Endothelial cell of umbilical vein (primary cell): ENCODE data around the gene RANGRF. TPM values are rescaled to one million over a fixed set of nuclear protein-coding genes. Genes with fewer than 3 reads are reported as not detected.

Source experiments
- BruUV-seq: library from RNA; stranded (reverse); fragments of 400-500 nt; replicated peaks from 2 replicates; lab custom pipeline; 2021; lab: Mats Ljungman, UMichigan
- CTCF ChIA-PET: fragments of 300-600, 350-600 bp; sonication (Branson Sonifier 250); formaldehyde crosslinking; loops from one replicate; lab custom pipeline; 2021; ENCODE audit warnings: antibody characterized with exemption, inconsistent platforms; lab: Charles Lee
- POLR2A ChIA-PET: fragments of 300-600, 350-600 bp; sonication (Branson Sonifier 250); formaldehyde crosslinking; loops from one replicate; lab custom pipeline; 2021; ENCODE audit warnings: antibody characterized with exemption, inconsistent platforms; lab: Charles Lee
- DNase-seq: peaks from one replicate; pipeline ENCODE4 v3.0.0-alpha.2; 2011; ENCODE audit warnings: low read depth, low spot score
- FAIRE-seq: peaks from 2 replicates; lab custom pipeline; 2011; peaks lifted over from hg19 to GRCh38; lab: Jason Lieb, UNC
- H2AFZ ChIP-seq: 2 replicates; pipeline ENCODE4 v1.6.0; 2012; ENCODE audit warnings: low read depth, low read length, control low read depth, inconsistent platforms
- H3K27ac ChIP-seq: 2 replicates; pipeline ENCODE4 v1.5.1; 2011; ENCODE audit warnings: low read depth, mild to moderate bottlenecking, control low read depth, low read length, moderate library complexity; ENCODE audit not compliant: insufficient read depth
- H3K27me3 ChIP-seq, 2 experiments: 2 replicates each; pipeline versions ENCODE4 v1.6.0 to v1.6.1; 2011; ENCODE audit warnings: low read length in 2 of 2, mixed read lengths in 1 of 2; ENCODE audit not compliant: control insufficient read depth in 2 of 2, insufficient read depth in 2 of 2
- H3K36me3 ChIP-seq, 2 experiments: 2 replicates in 1 of 2; 3 replicates in 1 of 2; pipeline ENCODE4 v1.5.1; 2011; ENCODE audit warnings: low read length in 2 of 2, mild to moderate bottlenecking in 1 of 2, moderate library complexity in 1 of 2; ENCODE audit not compliant: control insufficient read depth in 2 of 2, insufficient read depth in 2 of 2; ENCODE audit errors: extremely low read depth in 1 of 2
- H3K4me1 ChIP-seq: 3 replicates; pipeline ENCODE4 v1.5.1; 2011; ENCODE audit warnings: mild to moderate bottlenecking, low read length; ENCODE audit not compliant: control insufficient read depth, insufficient read depth; ENCODE audit errors: extremely low read depth
- H3K4me2 ChIP-seq: 2 replicates; pipeline ENCODE4 v1.6.1; 2011; ENCODE audit warnings: low read length, control low read depth, mixed read lengths; ENCODE audit not compliant: insufficient read depth
- H3K4me3 ChIP-seq, 3 experiments: fragments of 200-600 bp in 1 of 3; sonication (generic), shearing (Covaris generic) in 1 of 3; replicated peaks in 1 of 3; 2 replicates each; pipeline ENCODE4 v1.5.1; 2011 to 2016; ENCODE audit warnings: control low read depth in 3 of 3, low read length in 3 of 3, mild to moderate bottlenecking in 2 of 3, inconsistent platforms in 1 of 3, low read depth in 1 of 3, moderate library complexity in 1 of 3; ENCODE audit not compliant: insufficient read depth in 1 of 3
- H3K79me2 ChIP-seq: 2 replicates; pipeline ENCODE4 v1.6.0; 2012; ENCODE audit warnings: low read length, inconsistent platforms; ENCODE audit not compliant: control insufficient read depth, insufficient read depth
- H3K9ac ChIP-seq: replicated peaks from 2 replicates; pipeline ENCODE3; 2011; ENCODE audit warnings: low read length, control low read depth; ENCODE audit not compliant: insufficient read depth; ENCODE audit errors: extremely low read depth
- H3K9me1 ChIP-seq: replicated peaks from 3 replicates; pipeline ENCODE4 v1.6.0; 2011; ENCODE audit warnings: mild to moderate bottlenecking, low read length; ENCODE audit not compliant: control insufficient read depth, insufficient read depth; ENCODE audit errors: extremely low read depth
- H3K9me3 ChIP-seq: replicated peaks from 2 replicates; pipeline ENCODE4 v1.5.1; 2012; ENCODE audit warnings: low read length, inconsistent platforms; ENCODE audit not compliant: control insufficient read depth, insufficient read depth
- H4K20me1 ChIP-seq: replicated peaks from 2 replicates; pipeline ENCODE3; 2011; ENCODE audit warnings: mild to moderate bottlenecking, low read length; ENCODE audit not compliant: control insufficient read depth, insufficient read depth; ENCODE audit errors: extremely low read depth
- EZH2 ChIP-seq: IDR thresholded peaks from 2 replicates; pipeline ENCODE4 v1.6.1; 2012; ENCODE audit warnings: borderline replicate concordance, low read depth, mild to moderate bottlenecking, moderate library complexity, low read length, inconsistent platforms; ENCODE audit not compliant: severe bottlenecking
- FOS ChIP-seq: IDR thresholded peaks from 2 replicates; pipeline ENCODE4 v1.6.1; 2011; ENCODE audit warnings: mild to moderate bottlenecking, low read length, moderate library complexity, borderline replicate concordance; ENCODE audit not compliant: insufficient read depth
- GATA2 ChIP-seq: IDR thresholded peaks from 2 replicates; pipeline ENCODE4 v1.7.0; 2011; ENCODE audit warnings: low read depth, mild to moderate bottlenecking, moderate library complexity, mixed read lengths, low read length; ENCODE audit not compliant: insufficient read length, insufficient read depth
- JUN ChIP-seq: IDR thresholded peaks from 2 replicates; pipeline ENCODE4 v1.6.1; 2011; ENCODE audit warnings: borderline replicate concordance, low read depth; ENCODE audit not compliant: insufficient read length, insufficient read depth
- MYC ChIP-seq: IDR thresholded peaks from one replicate; pipeline ENCODE4 v1.6.1; 2011; ENCODE audit warnings: mild to moderate bottlenecking, low read depth, low read length
- POLR2A ChIP-seq: IDR thresholded peaks from 2 replicates; pipeline ENCODE4 v1.6.1; 2012; ENCODE audit warnings: low read depth, mild to moderate bottlenecking, control low read depth, low read length
- POLR2AphosphoS5 ChIP-seq: IDR thresholded peaks from 2 replicates; pipeline ENCODE4 v1.6.1; 2012; ENCODE audit warnings: low read depth, mild to moderate bottlenecking, control low read depth, low read length, moderate library complexity; ENCODE audit not compliant: insufficient read depth
- dilution Hi-C: fragments of 300-500 bp; cut with MboI; formaldehyde crosslinking; loops from one replicate; pipeline ENCODE4 v1.15.0; 2019; ENCODE audit warnings: low sequenced_read_pairs; ENCODE audit not compliant: extremely low pct_ligation_motif_present
- intact Hi-C: fragments of 100-400 bp; cut with micrococcal nuclease; formaldehyde crosslinking; loops from one replicate; pipeline ENCODE4 v1.10.0; 2022
- polyA plus RNA-seq, 4 experiments: library from polyadenylated mRNA; depleted of rRNA in 3 of 4; stranded (reverse) in 3 of 4; unstranded in 1 of 4; fragments of >200 nt; gene quantifications; 2 replicates each; pipeline versions ENCODE4 v1.2.1 to v1.2.3, GENCODE V29; 2011 to 2012; ENCODE audit warnings: missing spikeins in 1 of 4
- total RNA-seq: library from RNA; stranded (reverse); gene quantifications from 2 replicates; pipeline ENCODE4 v1.2.3, GENCODE V29; 2021
- TF ChIP-seq, protein P1 (sequence below), 2 donors: IDR thresholded peaks; 1 replicate in 1 of 2; 2 replicates in 1 of 2; pipeline ENCODE4 v1.5.1; 2011; ENCODE audit warnings: low read length in 2 of 2, mild to moderate bottlenecking in 2 of 2, moderate library complexity in 2 of 2, control low read depth in 1 of 2, inconsistent platforms in 1 of 2, low read depth in 1 of 2; ENCODE audit not compliant: insufficient read depth in 1 of 2; ENCODE audit errors: extremely low read depth in 1 of 2
- TF ChIP-seq, protein P2 (sequence below): IDR thresholded peaks from 2 replicates; pipeline ENCODE4 v1.6.1; 2011; ENCODE audit not compliant: insufficient read depth, insufficient read length

The RANGRF gene
- total and polyA plus RNA-seq, 2 donors (not counting 3 experiments of a cell fraction or from before 2014, with no cell fraction given) = 36.5 to 52.7 TPM

DNA sequence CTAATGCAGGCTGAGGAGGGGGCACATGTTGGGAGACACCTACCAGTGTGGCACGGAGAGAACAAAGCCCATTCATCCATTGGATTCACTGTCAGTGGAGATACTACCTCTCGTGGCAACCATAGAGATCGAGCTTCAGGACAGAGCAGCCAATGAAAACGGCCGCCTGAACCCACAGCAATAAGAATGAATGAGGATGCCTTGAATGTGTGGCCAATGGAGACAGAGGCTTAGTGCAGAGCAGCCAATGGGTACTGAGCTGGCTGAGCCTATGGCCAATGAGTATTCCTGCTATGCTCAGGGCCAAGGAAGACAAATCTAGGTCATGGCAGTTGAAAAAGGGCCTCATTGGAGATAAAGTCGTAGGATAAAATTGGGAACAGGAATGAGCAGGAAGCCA is 32.5 kb downstream of the RANGRF start:
- dilution Hi-C loops = no loop called here
- no peak overlapping the region for H3K4me2 ChIP-seq
- no TSS peak for BruUV-seq
- H3K9ac ChIP-seq = no peak overlapping the region
- no peaks in the 10 kb centered on the region for H4K20me1 ChIP-seq
- ChIA-PET CTCF (interaction anchor here (1.2 kb wide), 1 partner anchor 20 kb away, joined by 3 read pairs; no protein-coding TSS in a partner anchor), POLR2A (no interaction called here)
- peaks cover 5% of the 10 kb centered on the region for H3K4me1 ChIP-seq
- no peak overlapping the region for H3K27ac ChIP-seq
- no peak overlapping the region for H3K4me3 ChIP-seq
- no peaks in the 10 kb centered on the region for H3K9me1 ChIP-seq
- TF ChIP-seq POLR2AphosphoS5 = no peak
- FAIRE-seq (no peak), DNase-seq (no peak)
- no peaks in the 10 kb centered on the region for H3K9me3 ChIP-seq
- no peak overlapping the region for H2AFZ ChIP-seq
- intact Hi-C loops = no loop called here
- no peaks in the 10 kb centered on the region for H3K79me2 ChIP-seq
- H3K36me3 ChIP-seq = peaks cover 25 to 35% of the 10 kb centered on the region in 2 experiments
- H3K27me3 ChIP-seq = no peaks in the 10 kb centered on the region

DNA sequence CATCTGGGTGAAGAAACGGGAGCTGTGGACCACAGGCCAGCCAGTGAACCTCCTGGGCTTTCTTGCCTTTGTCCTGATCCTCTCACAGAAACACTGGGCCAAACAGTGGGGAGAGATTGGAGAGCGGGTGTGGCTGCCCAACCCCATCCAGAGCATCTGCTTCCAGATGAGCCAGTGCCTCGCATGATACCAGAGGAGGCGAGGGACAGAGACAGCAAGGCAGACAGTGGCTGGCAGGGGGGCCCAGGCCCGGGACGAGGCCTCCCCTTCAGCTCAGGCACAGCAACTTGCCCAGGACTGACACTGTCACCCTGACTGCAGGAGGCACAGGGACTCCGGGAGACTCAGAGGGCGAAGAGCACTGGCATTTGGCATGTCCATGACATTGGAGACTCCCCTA is 33.6 kb downstream of the RANGRF start:
- no peaks in the 10 kb centered on the region for H3K9me1 ChIP-seq
- TSS peak; percentile 42 for BruUV-seq
- H3K27me3 ChIP-seq = no peaks in the 10 kb centered on the region
- no peak overlapping the region for H3K9ac ChIP-seq
- H3K4me3 ChIP-seq = no peak overlapping the region
- peaks cover 23 to 28% of the 10 kb centered on the region in 2 experiments for H3K36me3 ChIP-seq
- DNase-seq = no peak
- H3K27ac ChIP-seq = no peak overlapping the region
- no peak overlapping the region for H2AFZ ChIP-seq
- dilution Hi-C loops (no loop called here), intact Hi-C loops (no loop called here)
- peaks cover 14% of the 10 kb centered on the region for H3K4me1 ChIP-seq
- no peaks in the 10 kb centered on the region for H3K9me3 ChIP-seq
- ChIA-PET CTCF (interaction anchor here (1.1 to 1.2 kb wide), 2 partner anchors 19 to 21 kb away, joined by 3 read pairs; no protein-coding TSS in a partner anchor), POLR2A (no interaction called here)
- no peak overlapping the region for H3K4me2 ChIP-seq
- TF ChIP-seq, protein P1, sequence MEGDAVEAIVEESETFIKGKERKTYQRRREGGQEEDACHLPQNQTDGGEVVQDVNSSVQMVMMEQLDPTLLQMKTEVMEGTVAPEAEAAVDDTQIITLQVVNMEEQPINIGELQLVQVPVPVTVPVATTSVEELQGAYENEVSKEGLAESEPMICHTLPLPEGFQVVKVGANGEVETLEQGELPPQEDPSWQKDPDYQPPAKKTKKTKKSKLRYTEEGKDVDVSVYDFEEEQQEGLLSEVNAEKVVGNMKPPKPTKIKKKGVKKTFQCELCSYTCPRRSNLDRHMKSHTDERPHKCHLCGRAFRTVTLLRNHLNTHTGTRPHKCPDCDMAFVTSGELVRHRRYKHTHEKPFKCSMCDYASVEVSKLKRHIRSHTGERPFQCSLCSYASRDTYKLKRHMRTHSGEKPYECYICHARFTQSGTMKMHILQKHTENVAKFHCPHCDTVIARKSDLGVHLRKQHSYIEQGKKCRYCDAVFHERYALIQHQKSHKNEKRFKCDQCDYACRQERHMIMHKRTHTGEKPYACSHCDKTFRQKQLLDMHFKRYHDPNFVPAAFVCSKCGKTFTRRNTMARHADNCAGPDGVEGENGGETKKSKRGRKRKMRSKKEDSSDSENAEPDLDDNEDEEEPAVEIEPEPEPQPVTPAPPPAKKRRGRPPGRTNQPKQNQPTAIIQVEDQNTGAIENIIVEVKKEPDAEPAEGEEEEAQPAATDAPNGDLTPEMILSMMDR (IDR thresholded peaks at IDR 0.05; ENCODE audit: extremely low read depth in 1 of 2, insufficient read depth in 1 of 2, low read depth in 1 of 2, low read length in 2 of 2) = no peak
- TF ChIP-seq MYC = no peak
- TF ChIP-seq EZH2 = no peak
- TF ChIP-seq, protein P2, sequence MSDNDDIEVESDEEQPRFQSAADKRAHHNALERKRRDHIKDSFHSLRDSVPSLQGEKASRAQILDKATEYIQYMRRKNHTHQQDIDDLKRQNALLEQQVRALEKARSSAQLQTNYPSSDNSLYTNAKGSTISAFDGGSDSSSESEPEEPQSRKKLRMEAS = no peak
- no peak for TF ChIP-seq JUN
- TF ChIP-seq GATA2 = no peak
- TF ChIP-seq POLR2A = no peak
- no peak for TF ChIP-seq POLR2AphosphoS5
- no peak for TF ChIP-seq FOS
- FAIRE-seq = no peak
- H3K79me2 ChIP-seq = no peaks in the 10 kb centered on the region
- no peaks in the 10 kb centered on the region for H4K20me1 ChIP-seq
